ENCODE measurements around the gene NUMB.

Gene NUMB

DNA sequence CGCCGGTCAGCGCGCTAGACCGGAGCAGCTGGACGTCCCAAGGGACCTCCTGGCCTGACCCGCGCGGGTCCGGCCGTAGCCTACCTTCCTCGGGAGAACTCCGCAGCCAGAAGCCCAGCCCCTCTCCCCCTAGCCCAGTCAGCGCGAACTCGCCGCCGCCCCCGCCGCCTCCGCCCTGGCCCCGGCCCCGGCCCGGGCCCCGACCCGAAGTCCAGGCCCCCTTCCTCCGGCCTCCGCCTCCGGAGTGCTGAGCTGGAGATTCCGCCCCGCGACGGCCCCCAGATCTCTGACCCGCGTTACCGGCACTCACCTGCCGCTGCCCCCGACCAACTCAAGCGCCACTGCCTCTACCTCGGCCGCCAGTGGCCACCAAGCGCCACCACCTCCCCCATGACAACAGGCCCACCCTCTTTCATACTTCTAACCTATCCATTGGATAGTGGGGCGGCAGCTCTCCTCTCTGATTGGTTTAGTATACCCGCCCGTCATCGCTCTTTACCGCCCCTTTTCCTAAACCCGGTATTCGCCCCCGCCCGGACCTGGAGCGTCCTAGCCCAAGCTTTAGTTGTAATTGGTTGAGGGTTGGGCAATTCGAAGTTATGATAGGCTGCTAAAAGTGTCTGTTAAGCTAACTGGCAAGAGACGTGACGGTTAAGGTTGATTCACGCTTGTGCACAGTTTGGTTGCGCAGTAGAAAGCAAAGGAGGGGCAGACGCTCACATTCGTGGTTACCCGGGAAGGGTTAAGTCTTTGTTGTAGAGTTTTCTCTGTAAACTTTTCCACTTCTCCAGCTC lies at the start of gene NUMB:
NUMB (minus strand) TSS at position 364 of the 794 bp plus-strand sequence. CDS start 102,795 bp downstream, outside the sequence.
- Histone ChIP-seq H3K4me3 (ENCODE audit: low read depth, low read length) (peak within 1 kb of the TSS; percentile 89), H3K4me2 (ENCODE audit: low read length) (peak within 1 kb of the TSS; percentile 76), H3K9me3 (ENCODE audit: control insufficient read depth, low read length) (no peaks in the 10 kb centered on the region), H3K9ac (peak within 1 kb of the TSS; percentile 94), H3K79me2 (peaks cover 29% of the 10 kb centered on the region), H3K27ac (peak within 1 kb of the TSS; percentile 77), H3K36me3 (ENCODE audit: control insufficient read depth, insufficient read depth, low read length) (no peaks in the 10 kb centered on the region), H2AFZ (peak within 1 kb of the TSS; percentile 93), H3K27me3 (ENCODE audit: control insufficient read depth, insufficient read depth, low read length) (no peaks in the 10 kb centered on the region), H3K4me1 (peaks cover 10% of the 10 kb centered on the region)
- TF ChIP-seq, protein P1, sequence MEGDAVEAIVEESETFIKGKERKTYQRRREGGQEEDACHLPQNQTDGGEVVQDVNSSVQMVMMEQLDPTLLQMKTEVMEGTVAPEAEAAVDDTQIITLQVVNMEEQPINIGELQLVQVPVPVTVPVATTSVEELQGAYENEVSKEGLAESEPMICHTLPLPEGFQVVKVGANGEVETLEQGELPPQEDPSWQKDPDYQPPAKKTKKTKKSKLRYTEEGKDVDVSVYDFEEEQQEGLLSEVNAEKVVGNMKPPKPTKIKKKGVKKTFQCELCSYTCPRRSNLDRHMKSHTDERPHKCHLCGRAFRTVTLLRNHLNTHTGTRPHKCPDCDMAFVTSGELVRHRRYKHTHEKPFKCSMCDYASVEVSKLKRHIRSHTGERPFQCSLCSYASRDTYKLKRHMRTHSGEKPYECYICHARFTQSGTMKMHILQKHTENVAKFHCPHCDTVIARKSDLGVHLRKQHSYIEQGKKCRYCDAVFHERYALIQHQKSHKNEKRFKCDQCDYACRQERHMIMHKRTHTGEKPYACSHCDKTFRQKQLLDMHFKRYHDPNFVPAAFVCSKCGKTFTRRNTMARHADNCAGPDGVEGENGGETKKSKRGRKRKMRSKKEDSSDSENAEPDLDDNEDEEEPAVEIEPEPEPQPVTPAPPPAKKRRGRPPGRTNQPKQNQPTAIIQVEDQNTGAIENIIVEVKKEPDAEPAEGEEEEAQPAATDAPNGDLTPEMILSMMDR (IDR thresholded peaks at IDR 0.05): no peak

DNA sequence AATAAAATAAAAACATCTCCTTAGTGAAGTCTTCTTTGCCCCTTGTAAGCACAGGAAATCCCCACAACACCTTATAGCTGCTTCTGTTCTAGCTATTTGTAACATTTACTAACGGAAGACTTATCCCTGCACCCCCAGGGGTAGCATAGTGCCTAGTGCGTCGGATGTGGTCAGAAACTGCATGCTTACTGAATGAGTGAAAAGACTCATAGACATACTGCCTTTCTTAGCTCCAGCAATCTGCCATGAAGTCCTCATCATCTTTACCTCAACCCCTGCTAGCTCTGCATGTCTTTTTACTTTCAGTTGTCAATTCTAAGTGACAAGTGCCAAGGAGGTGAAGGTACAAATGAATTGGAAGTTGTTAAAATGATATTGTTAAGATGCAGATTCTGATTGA lies 45.3 kb upstream of the NUMB start:
- Histone ChIP-seq H3K4me1 (no peaks in the 10 kb centered on the region), H3K27me3 (ENCODE audit: control insufficient read depth, insufficient read depth, low read length) (no peaks in the 10 kb centered on the region), H3K79me2 (no peaks in the 10 kb centered on the region), H3K9ac (no peak overlapping the region), H3K4me2 (ENCODE audit: low read length) (no peak overlapping the region), H3K4me3 (ENCODE audit: low read depth, low read length) (no peak overlapping the region), H3K27ac (no peak overlapping the region), H2AFZ (no peak overlapping the region), H3K36me3 (ENCODE audit: control insufficient read depth, insufficient read depth, low read length) (no peaks in the 10 kb centered on the region), H3K9me3 (ENCODE audit: control insufficient read depth, low read length) (no peaks in the 10 kb centered on the region)
- TF ChIP-seq, protein P1 (IDR thresholded peaks at IDR 0.05): no peak

DNA sequence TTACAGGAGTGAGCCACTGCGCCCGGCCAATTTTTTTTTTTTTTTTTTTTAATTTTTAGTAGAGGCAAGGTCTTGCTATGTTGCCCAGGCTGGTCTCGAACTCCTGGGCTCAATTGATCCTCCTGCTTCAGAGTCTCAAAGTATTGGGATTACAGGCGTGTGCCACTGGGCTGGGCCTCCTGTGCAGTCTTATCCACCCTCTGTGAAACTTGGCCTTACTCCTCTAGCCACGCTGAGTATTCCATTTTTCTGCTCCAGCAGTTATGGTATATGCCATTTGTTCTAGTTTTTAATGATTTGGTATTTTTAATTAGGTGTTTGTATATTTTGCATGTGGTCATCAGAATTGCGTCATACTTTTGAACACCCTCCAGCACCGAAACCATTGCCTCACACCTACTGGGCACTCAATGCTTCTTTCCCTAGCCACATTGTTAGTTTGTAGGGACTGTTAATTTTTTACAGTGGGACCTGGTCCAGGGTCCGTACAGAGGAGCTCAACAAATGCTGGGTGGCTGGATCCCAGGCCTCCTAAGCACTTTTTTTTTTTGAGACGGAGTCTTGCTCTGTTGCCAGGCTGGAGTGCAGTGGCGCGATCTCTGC lies 43.8 kb upstream of the NUMB start:
- TF ChIP-seq, protein P1 (IDR thresholded peaks at IDR 0.05): no peak
- H3K9me3 ChIP-seq (ENCODE audit: control insufficient read depth, low read length): no peaks in the 10 kb centered on the region
- H3K36me3 ChIP-seq (ENCODE audit: control insufficient read depth, insufficient read depth, low read length): no peaks in the 10 kb centered on the region
- no peak overlapping the region for H3K9ac ChIP-seq
- no peaks in the 10 kb centered on the region for H3K4me1 ChIP-seq
- H3K27me3 ChIP-seq (ENCODE audit: control insufficient read depth, insufficient read depth, low read length): no peaks in the 10 kb centered on the region
- no peak overlapping the region for H3K27ac ChIP-seq
- no peaks in the 10 kb centered on the region for H3K79me2 ChIP-seq
- no peak overlapping the region for H3K4me3 ChIP-seq (ENCODE audit: low read depth, low read length)
- no peak overlapping the region for H2AFZ ChIP-seq
- no peak overlapping the region for H3K4me2 ChIP-seq (ENCODE audit: low read length)

DNA sequence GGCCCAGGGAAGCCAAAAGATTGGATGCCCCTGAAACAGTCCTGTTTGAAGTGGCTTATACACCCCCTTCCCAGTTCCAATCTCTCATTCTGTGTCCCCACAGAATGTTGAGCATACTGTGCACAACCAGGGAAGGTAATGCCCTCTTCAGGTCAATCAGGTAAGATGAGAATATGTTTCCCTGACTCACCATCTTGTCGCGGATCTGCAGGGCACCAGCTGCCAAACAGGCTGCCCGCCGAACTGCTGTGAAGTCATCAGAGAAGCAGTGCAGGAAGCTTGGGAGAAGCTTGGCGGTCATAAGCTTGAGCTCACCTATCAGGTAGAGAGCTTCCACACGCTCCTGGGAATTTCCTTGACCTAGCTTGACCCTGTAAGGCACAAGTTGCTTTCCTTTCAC lies 42.0 kb upstream of the NUMB start:
- no peaks in the 10 kb centered on the region for H3K36me3 ChIP-seq (ENCODE audit: control insufficient read depth, insufficient read depth, low read length)

More for the DNA sequence above, 42.0 kb upstream of the NUMB start:
- Histone ChIP-seq H3K4me1 (no peaks in the 10 kb centered on the region), H2AFZ (no peak overlapping the region), H3K9me3 (ENCODE audit: control insufficient read depth, low read length) (no peaks in the 10 kb centered on the region), H3K27ac (no peak overlapping the region), H3K4me2 (ENCODE audit: low read length) (no peak overlapping the region), H3K9ac (no peak overlapping the region), H3K4me3 (ENCODE audit: low read depth, low read length) (no peak overlapping the region), H3K27me3 (ENCODE audit: control insufficient read depth, insufficient read depth, low read length) (no peaks in the 10 kb centered on the region), H3K79me2 (no peaks in the 10 kb centered on the region)
- TF ChIP-seq, protein P1 (IDR thresholded peaks at IDR 0.05): no peak

All from parathyroid adenoma (tissue), 2 donors.